HT1080 (cell line): ENCODE measurements around the gene ALG6. TPM values are rescaled to one million over a fixed set of nuclear protein-coding genes. Genes with fewer than 3 reads are reported as not detected.

Experiments
- DNase-seq: peaks from one replicate; pipeline ENCODE4 v3.0.0-alpha.2; 2015; ENCODE audit warnings: low read depth
- polyA plus RNA-seq, 2 experiments: library from polyadenylated mRNA; depleted of rRNA; stranded (reverse); fragments of >200 nt; gene quantifications; 2 replicates each; pipeline ENCODE4 v1.2.3, GENCODE V29; 2015
- total RNA-seq: library from RNA; depleted of rRNA; stranded (reverse); fragments of >200 nt; shearing (Covaris generic); gene quantifications from 2 replicates; pipeline ENCODE4 v1.2.3, GENCODE V29; 2014; rRNA removed

The ALG6 gene
- total RNA-seq, result 10.3 and 16.0 TPM in 2 replicates
- polyA plus RNA-seq (2015; cell fraction: cytosol; rRNA removed), result 11.8 and 12.8 TPM in 2 replicates
- polyA plus RNA-seq (2015; cell fraction: nucleus; rRNA removed), result 47.9 and 50.5 TPM in 2 replicates

DNA sequence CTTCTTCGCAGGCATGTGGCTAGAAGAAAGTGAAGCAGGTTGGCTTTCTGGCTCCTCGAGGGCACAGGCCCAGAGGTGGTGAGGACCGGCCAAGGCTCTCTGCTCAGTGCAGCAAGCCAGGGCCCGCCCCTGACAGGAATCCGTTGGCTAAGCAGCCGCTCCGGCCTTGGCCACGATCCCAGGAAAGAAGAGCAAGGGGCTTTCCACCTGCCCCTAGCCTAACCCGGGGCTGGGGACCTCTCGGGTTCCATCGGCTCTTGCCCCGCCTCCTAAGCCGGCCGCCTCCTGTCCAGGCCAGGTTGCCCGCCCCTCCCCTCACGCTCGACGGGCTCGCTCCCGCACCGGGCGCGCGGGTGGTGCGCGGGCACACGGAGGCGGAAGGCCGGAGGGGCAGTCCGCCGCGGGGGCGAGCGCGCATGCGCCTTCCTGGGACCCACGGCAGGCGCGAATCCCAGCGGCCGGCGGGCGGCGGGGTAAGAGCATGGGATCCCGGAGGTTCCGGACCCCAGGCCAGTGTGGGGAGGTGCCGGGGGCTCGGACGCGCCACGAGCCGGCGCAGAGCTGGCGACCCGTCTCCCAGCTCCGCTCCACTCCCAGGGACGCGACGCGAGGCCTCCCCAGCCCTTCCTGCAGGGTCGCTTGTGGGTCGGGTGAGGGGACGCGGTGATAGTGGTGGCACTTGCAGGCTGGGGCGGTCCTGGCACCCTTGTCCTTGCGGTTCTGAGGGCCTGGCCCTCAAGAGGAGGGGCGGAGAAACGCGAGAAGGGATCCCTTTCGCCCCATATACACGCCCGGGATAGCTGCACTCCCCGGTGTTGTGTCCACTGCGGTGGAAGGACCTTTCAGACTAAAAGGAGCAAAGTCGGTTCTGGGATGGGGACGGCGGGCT, at the start of gene ALG6:
Gene ALG6, plus strand, starts transcription at position 413 of the 889 bp plus-strand sequence. CDS start 3,351 bp downstream, outside the sequence.
- peak; percentile 92 for DNase-seq

- DNase-seq, result no peak
Observed at GRCh38 chr1:63317817-63318152, 49.6 kb upstream of the ALG6 start.

DNA sequence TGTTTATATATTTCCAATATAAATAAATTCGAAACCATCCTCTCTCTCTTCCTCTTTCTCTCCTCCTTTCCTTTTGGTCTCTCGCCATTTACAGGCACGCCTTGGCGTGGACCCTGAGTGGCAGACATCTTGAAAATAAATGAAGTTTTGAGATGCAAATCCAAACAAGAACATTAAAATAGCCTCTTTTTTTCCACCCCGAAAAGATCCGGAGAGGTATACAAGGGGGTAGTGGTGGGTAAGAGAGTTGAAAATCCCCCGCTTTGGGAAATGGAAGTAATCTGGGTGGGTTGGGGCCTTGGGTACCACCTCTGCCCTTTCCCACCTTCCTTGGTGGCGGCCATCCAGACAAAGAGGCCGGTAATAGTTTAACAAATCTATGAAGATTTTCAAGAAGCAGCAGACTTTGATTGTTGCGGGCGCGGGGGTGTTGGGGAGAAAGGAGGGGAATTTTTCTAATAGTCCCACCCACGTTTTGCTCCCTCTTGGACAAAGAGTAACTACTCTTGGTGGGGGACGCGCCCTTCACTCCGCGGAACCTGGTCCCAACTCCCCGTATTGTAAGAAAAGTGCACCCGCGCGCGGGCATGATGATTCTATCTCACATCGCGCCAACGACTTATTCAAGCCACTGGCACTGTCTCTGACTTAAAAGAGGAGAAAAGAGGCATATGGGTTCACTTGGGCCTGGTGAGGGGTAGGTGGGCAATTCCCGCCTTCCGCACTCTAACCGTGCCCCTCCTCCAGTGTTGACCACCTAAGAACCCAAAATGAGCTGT, 49.0 kb upstream of the ALG6 start:
- no peak for DNase-seq

DNA sequence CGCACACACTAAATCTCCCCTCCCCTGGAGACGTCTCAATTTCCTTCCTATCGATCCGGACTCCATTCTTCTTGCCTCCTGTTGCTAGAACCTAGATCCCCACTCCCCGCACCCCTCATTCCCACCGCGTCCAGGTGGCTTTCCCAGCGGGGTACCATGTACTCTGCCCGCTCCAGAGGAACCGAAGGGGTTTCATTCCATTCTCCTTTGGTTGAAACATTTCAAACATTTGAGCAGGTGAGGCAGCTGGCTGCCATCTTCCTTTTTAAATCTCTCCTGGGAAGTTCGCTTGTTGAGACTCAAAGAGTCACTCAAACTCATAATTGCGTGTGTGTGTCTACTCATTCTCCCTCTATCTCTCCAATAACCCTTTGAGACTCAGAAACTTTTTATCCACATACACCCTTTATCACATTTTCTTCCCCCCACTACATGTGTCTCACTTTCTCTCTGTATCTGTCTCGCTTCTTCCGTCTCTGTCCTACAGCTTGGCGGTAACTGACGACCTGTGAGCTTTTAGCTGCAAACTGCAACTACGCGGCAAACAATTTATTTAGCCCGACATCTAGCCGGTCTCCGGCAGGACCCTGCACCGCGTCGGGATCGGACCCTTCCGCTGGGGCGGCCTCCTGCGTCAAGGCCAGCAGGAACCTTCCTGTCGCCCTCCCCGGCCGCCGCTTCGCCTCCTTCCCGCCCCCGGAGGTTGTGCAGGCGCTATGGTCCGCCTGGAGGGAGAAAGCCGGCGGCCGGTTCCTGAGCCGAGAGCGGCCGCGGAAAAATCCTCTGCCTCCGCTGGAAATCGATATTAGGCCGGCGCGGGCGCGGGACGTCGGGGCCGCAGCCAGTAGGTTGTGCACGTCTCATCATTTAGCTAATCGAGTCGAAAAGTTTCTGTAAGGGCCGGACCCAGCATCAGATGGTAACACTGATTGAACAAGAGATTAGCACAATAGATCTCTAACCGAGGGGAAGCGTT, 48.1 kb upstream of the ALG6 start:
- DNase-seq, result no peak

DNA sequence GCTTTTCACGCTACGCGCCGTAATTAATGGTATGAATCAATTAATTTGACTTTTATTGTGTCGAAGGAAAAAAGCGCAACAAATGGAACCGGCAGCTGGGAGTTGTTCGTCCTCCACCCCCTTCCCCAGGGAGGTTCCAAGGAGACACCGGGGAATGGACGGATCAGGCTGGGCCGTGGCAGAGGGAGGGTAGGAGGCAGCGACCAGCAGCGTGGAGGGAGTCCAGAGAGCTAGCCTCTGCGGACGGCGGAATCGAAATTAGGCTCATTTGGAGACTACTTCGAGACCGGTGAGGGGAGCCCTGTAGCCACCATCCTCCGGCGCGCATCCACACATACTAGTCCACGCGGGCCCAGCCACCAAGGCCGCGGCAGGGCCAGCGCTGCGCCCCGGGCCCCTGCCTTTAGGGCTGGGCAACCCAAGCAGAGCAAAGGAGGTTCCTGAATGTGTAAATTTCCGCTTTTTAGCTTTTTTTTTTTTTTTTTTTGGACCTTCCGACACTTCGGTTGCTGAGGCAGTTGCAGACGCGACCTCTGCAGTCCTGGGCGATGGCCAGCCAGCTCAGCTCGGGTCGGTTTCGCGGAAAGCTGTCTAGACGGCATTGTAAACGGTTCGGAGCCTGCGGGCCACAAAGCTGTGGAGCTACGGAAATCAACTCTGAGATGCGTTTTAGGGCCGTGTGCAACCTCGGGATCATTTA, 47.3 kb upstream of the ALG6 start:
- no peak for DNase-seq

GRCh38 chr1:63321066-63321784, 46.2 kb upstream of the ALG6 start:
- no peak for DNase-seq

- DNase-seq, result no peak
Observed at GRCh38 chr1:63321785-63322113, 45.7 kb upstream of the ALG6 start.

DNA sequence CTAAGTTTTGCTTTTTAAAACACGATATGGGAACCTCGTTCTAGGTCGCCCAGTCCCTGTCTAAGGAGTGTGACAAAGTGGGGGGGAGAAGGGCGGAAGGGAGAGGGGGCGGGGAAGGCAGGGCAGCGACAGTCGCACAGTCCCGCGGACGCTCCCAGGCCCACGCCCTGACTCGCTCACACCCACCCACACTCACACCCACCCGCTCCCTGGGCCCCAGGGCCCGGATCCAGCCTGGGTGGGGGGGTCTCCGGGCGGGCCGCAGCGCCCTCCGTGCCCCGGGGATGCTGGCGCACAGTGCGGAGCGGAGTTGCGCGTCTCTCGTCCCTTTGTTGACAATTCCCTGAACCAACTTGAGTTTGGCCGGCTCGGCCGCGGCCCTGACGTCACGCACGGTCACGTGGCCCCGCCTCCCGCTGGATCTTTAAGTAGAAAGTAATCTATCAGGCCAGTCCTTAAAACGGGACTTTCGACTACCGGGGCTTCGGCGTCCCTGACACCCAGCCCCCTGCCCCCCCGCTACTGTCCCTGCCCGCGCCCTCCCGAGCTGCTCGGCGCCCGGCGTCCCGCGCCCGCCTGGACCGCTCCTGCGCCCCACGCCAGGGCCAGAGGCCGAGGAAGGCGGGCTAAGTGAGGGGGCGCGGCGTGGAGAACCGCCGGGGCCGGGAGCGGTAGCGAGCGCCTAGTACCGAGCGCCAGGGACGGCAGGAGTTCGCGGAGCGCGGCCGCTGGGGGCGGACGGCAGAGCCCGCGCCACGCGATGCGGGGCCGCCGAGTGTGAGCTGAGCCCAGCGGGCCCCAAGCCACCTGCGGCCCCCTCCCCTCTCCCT, 45.1 kb upstream of the ALG6 start, which contains the start of gene FOXD3:
Gene FOXD3, plus strand, starts transcription at position 454 of the 830 bp plus-strand sequence. CDS start 492 bp downstream, outside the sequence.
- DNase-seq, result peak; percentile 15

- DNase-seq, result no peak
Observed at GRCh38 chr1:63322944-63323864, 44.2 kb upstream of the ALG6 start.

GRCh38 chr1:63323865-63324778, 43.3 kb upstream of the ALG6 start:
- DNase-seq, result no peak

GRCh38 chr1:63324779-63325119, 42.7 kb upstream of the ALG6 start:
- no peak for DNase-seq

DNA sequence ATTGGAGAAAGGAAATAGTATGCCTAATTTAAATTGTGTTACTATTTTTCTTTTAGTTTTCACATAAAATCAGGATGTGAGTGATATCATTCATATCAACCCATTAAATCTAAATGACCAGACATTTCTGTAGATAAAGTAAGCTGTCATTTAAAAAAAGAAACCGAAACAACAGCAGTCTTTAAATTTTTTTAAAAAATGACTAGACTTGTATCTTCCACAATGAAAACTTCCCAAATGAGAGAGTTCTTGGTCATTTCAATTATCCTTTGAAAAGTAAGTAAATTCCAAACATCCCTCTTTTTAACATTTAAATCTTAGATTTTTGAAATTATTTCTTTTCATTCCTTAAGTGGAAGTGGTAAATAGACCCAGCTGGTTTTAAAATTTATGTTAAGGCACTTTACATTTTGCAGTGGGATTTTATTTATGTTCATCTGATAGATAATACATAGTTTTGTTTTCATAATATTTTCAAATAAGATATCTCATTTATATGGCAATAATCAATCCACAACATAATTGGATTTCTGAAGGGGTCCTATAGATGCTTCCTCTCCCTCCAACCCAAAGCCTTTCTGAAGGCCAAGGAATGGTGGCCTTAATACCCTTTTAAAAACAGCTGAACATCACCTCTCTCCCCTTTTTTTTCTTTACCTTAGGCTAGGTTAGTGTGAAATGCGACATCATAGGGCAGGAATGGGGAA, 42.0 kb upstream of the ALG6 start:
- DNase-seq, result no peak

DNA sequence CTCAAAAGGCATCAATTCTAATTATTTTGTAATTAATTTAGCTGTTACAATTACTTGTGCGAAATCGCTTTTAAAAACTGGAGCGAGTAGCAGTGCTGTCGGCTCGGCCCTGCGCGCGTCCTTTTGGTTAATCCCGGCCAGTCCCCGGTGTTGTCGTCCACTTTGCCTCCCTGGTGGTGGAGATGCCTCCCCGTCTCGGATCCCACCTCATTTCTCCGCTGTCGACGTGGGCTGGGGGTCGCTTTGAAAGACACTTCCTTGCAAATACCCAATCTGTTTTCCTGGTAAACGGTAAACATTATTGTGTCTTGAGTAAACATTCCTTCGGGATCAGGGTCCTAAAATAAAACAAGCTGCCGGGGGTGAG, 41.3 kb upstream of the ALG6 start:
- DNase-seq, result no peak

DNA sequence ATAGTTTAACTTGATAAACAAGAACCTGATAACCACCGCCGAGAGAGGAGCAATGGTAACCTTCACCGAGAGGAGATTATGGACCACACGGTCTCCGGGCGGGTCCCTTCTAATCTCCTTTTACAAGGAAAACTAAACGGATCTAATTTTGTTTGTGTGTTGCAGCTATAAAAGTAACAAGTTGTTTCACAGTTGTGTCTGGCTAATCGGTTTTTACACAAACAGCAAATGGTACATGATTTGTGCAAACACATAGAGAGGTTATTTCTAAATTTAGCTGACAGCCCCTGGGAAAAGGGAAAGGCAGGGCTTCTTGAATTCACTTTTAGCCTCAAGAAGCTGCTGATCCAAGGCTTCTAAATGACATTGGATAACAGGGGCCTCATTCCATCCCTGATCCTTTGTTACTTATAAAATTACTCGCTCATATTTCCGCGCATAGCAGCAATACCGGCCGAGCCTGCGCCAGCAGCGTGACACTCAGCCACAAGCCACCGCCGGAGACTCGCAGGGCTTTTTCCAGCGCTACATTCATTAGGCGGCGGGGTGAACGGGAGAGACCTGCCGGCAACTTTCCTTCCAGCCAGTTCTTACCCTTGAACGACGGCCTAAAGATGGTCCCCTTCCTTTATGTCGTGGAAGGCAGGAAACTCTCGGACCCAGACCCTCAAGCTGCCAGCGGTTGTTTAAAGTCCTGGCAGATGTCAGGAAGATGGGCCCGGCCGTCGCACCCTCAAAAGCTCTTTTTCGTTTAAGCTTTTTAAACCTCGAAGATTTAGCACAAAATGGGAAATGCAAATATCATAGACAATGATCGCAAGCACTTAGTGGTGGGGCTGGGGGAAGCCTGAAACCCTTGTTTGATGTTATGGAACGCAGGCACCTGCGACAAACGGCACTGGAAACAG, 40.7 kb upstream of the ALG6 start:
- no peak for DNase-seq

DNA sequence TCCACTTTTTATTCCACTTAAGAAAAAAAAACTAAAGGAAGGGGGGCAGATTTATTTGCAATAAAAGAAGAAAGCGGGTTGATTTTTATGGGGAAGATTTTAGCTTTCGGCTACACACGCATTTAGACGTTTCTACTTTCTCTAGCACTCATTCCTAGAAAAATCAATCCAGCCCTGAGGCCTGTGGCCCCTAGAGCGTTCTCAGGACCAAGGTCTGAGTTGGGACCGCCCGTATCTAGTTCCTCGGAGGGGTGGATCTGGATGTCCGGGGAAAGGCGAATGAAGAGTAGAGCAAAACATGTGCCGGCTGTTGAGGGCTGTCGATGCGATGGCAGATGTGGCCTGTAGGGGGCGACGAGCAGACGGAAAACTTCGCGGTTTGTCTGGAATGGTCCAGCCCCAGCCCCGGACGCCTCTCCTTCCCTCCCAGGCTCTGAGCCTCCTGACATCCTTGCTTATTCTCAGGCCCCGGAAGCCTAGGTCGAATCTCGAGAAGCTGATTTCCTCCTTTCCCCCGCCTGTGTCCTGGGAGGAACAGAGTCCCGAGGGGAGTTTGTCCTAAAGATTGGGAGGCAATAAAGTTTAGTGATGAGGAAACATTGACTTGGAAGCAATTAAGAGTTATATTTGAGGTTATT, 39.9 kb upstream of the ALG6 start:
- peak; percentile 48 for DNase-seq
